ENCODE results near the gene ERCC1.
"Not testable (repeated sequence)": the region's sequence is repeated elsewhere in the genome, so short reads cannot be mapped to it uniquely, and the experiment has no call there.

- TF ChIP-seq, protein P1, sequence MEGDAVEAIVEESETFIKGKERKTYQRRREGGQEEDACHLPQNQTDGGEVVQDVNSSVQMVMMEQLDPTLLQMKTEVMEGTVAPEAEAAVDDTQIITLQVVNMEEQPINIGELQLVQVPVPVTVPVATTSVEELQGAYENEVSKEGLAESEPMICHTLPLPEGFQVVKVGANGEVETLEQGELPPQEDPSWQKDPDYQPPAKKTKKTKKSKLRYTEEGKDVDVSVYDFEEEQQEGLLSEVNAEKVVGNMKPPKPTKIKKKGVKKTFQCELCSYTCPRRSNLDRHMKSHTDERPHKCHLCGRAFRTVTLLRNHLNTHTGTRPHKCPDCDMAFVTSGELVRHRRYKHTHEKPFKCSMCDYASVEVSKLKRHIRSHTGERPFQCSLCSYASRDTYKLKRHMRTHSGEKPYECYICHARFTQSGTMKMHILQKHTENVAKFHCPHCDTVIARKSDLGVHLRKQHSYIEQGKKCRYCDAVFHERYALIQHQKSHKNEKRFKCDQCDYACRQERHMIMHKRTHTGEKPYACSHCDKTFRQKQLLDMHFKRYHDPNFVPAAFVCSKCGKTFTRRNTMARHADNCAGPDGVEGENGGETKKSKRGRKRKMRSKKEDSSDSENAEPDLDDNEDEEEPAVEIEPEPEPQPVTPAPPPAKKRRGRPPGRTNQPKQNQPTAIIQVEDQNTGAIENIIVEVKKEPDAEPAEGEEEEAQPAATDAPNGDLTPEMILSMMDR (IDR thresholded peaks at IDR 0.05) = not testable (repeated sequence)
- not testable (repeated sequence) for TF ChIP-seq POLR2A (IDR thresholded peaks at IDR 0.05)
Observed at GRCh38 chr19:45410330-45410729, 13.4 kb downstream of the ERCC1 start.

All from vagina (tissue), 2 donors.